Tibial nerve (tissue), 3 donors: ENCODE data around the gene UBXN2A.

ENCODE experiments used
- POLR2A ChIP-seq, 2 donors: fragments of 450-650 bp; IDR thresholded peaks; one replicate each; pipeline ENCODE4 v1.6.1; 2017; ENCODE audit warnings: antibody characterized with exemption in 2 of 2, mild to moderate bottlenecking in 2 of 2, moderate library complexity in 2 of 2
- TF ChIP-seq, protein P1 (sequence below), 5 experiments: fragments of 200-600 bp in 3 of 5; fragments of 450-650 bp in 2 of 5; sonication (generic) in 3 of 5; IDR thresholded peaks; one replicate each; pipeline ENCODE4 v1.5.1; 2016 to 2019; ENCODE audit warnings: antibody characterized with exemption in 5 of 5, mild to moderate bottlenecking in 3 of 5, moderate library complexity in 2 of 5

DNA sequence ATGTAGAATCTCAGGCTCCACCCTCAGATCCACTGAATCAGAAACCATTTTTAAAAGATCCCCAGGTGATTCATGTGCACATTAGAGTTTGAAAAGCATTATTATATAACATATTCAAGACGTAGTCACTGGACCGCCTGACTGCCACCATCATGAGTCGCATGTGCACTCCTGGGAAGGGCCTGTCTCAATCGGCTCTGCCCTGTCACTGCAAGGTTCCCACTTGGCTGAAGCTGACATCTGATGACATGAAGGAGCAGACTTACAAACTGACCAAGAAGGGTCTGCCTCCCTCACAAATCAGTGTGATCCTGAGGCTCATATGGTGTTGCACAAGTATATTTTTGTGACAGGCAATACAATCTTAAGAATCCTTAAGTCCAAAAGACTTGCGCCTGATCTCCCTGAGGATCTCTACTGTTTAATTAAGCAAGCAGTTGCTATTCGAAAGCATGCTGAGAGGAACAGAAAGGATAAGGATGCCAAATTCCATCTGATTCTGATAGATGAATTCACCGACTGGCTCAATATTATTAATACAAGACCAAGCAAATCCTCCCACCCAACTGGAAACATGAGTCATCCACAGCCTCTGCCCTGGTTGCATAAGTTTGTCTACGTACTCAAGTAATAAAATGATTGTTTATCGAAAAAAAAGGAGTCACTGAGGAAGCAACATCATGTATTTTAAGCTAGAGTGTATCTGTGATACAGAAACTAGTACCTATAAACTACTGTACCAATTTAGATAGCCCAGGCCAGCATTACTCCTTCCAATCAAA, 39.5 kb upstream of the UBXN2A start:
- TF ChIP-seq, protein P1, sequence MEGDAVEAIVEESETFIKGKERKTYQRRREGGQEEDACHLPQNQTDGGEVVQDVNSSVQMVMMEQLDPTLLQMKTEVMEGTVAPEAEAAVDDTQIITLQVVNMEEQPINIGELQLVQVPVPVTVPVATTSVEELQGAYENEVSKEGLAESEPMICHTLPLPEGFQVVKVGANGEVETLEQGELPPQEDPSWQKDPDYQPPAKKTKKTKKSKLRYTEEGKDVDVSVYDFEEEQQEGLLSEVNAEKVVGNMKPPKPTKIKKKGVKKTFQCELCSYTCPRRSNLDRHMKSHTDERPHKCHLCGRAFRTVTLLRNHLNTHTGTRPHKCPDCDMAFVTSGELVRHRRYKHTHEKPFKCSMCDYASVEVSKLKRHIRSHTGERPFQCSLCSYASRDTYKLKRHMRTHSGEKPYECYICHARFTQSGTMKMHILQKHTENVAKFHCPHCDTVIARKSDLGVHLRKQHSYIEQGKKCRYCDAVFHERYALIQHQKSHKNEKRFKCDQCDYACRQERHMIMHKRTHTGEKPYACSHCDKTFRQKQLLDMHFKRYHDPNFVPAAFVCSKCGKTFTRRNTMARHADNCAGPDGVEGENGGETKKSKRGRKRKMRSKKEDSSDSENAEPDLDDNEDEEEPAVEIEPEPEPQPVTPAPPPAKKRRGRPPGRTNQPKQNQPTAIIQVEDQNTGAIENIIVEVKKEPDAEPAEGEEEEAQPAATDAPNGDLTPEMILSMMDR (IDR thresholded peaks at IDR 0.05), result no peak
- TF ChIP-seq POLR2A (IDR thresholded peaks at IDR 0.05), result no peak
